ENCODE results near the gene SPTAN1.

The SPTAN1 gene

GRCh38 chr9:128624566-128624965 is 72.2 kb downstream of the SPTAN1 start:
- Histone ChIP-seq H3K9me3 (ENCODE audit: control insufficient read depth, low read length) (no peaks in the 10 kb centered on the region), H3K4me3 (ENCODE audit: extremely low read depth, insufficient read depth, low read length, poor library complexity, severe bottlenecking) (no peak overlapping the region), H3K36me3 (ENCODE audit: control insufficient read depth, insufficient read depth, low read length) (peaks cover 94% of the 10 kb centered on the region), H3K27ac (ENCODE audit: low read depth, low read length, severe bottlenecking) (no peak overlapping the region), H3K4me1 (ENCODE audit: control insufficient read depth, insufficient read depth, low read length, poor library complexity, severe bottlenecking) (no peaks in the 10 kb centered on the region)
- 94 to 96% methylated on average over 10 of the region's 10 CpGs for WGBS, 2 experiments (ENCODE audit: insufficient coverage in 2 of 2)

GRCh38 chr9:128625391-128626146 is 73.2 kb downstream of the SPTAN1 start:
- H3K27ac ChIP-seq (ENCODE audit: low read depth, low read length, severe bottlenecking): no peak overlapping the region
- no peaks in the 10 kb centered on the region for H3K9me3 ChIP-seq (ENCODE audit: control insufficient read depth, low read length)
- H3K4me1 ChIP-seq (ENCODE audit: control insufficient read depth, insufficient read depth, low read length, poor library complexity, severe bottlenecking): no peaks in the 10 kb centered on the region
- H3K36me3 ChIP-seq (ENCODE audit: control insufficient read depth, insufficient read depth, low read length): peaks cover 94% of the 10 kb centered on the region
- H3K4me3 ChIP-seq (ENCODE audit: extremely low read depth, insufficient read depth, low read length, poor library complexity, severe bottlenecking): no peak overlapping the region
- 92 to 94% methylated on average over 18 to 20 of the region's 20 CpGs for WGBS, 2 experiments (ENCODE audit: insufficient coverage in 2 of 2)

DNA sequence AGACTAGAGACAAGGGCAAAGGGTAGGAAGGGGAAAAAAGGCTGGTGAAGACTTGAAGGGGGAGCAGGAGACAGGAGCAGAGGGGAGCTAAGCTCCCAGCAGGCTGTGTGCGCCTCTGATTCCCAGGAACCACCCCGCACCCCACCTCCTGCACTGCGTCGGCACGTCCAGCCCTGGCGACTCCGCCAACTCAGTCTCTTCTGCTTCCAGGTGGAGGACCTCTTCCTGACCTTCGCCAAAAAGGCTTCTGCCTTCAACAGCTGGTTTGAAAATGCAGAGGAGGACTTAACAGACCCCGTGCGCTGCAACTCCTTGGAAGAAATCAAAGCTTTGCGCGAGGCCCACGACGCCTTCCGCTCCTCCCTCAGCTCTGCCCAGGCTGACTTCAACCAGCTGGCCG is 73.8 kb downstream of the SPTAN1 start:
- H3K9me3 ChIP-seq (ENCODE audit: control insufficient read depth, low read length): no peaks in the 10 kb centered on the region
- no peaks in the 10 kb centered on the region for H3K4me1 ChIP-seq (ENCODE audit: control insufficient read depth, insufficient read depth, low read length, poor library complexity, severe bottlenecking)
- H3K4me3 ChIP-seq (ENCODE audit: extremely low read depth, insufficient read depth, low read length, poor library complexity, severe bottlenecking): no peak overlapping the region
- 90% methylated on average over 15 to 16 of the region's 16 CpGs for WGBS, 2 experiments (ENCODE audit: insufficient coverage in 2 of 2)
- H3K27ac ChIP-seq (ENCODE audit: low read depth, low read length, severe bottlenecking): no peak overlapping the region
- H3K36me3 ChIP-seq (ENCODE audit: control insufficient read depth, insufficient read depth, low read length): peaks cover 94% of the 10 kb centered on the region

- WGBS, 2 experiments (ENCODE audit: insufficient coverage in 2 of 2): 94 to 95% methylated on average over 14 to 15 of the region's 15 CpGs
- no peak overlapping the region for H3K4me3 ChIP-seq (ENCODE audit: extremely low read depth, insufficient read depth, low read length, poor library complexity, severe bottlenecking)
- peaks cover 94% of the 10 kb centered on the region for H3K36me3 ChIP-seq (ENCODE audit: control insufficient read depth, insufficient read depth, low read length)
Observed at GRCh38 chr9:128627127-128627715, 74.8 kb downstream of the SPTAN1 start.

GRCh38 chr9:128627906-128628305 is 75.5 kb downstream of the SPTAN1 start:
- H3K27ac ChIP-seq (ENCODE audit: low read depth, low read length, severe bottlenecking): peak overlapping the region; percentile 23
- H3K36me3 ChIP-seq (ENCODE audit: control insufficient read depth, insufficient read depth, low read length): peaks cover 94% of the 10 kb centered on the region
- no peak overlapping the region for H3K4me3 ChIP-seq (ENCODE audit: extremely low read depth, insufficient read depth, low read length, poor library complexity, severe bottlenecking)
- H3K9me3 ChIP-seq (ENCODE audit: control insufficient read depth, low read length): no peaks in the 10 kb centered on the region
- no peaks in the 10 kb centered on the region for H3K4me1 ChIP-seq (ENCODE audit: control insufficient read depth, insufficient read depth, low read length, poor library complexity, severe bottlenecking)
- WGBS, 2 experiments (ENCODE audit: insufficient coverage in 2 of 2): 84 to 96% methylated on average over 6 to 11 of the region's 13 CpGs

More at GRCh38 chr9:128627127-128627715, 74.8 kb downstream of the SPTAN1 start:
- H3K4me1 ChIP-seq (ENCODE audit: control insufficient read depth, insufficient read depth, low read length, poor library complexity, severe bottlenecking): no peaks in the 10 kb centered on the region
- H3K27ac ChIP-seq (ENCODE audit: low read depth, low read length, severe bottlenecking): no peak overlapping the region
- H3K9me3 ChIP-seq (ENCODE audit: control insufficient read depth, low read length): no peaks in the 10 kb centered on the region

DNA sequence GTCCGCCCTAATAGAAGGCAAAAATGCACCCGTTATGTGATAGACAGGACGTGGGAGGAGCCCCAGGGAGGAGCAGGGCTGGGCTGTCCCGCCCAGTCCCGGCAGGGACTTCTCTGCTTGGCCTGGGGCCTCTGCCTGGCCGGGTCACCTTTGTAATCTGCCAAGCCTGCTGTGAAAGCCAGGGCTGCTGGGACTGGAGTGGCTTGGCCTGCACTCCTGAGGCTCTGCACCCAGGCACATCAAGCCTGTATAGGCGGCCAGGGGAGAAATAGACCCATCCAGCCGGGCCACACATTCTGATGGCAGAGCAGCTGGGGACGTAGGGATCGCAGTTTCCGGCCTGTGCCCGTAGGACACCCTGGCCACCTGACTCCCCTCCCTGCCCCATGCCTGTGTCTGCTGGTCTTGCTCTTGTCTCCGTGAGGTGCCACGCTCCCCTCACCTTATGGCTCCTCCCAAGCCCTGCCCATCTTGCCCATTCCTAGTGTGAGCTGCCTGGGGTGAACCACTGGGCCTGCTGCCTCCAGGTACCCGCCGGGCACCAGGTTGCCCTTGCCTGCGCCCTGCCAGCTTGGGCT is 76.2 kb downstream of the SPTAN1 start:
- Histone ChIP-seq H3K36me3 (ENCODE audit: control insufficient read depth, insufficient read depth, low read length) (peaks cover 92% of the 10 kb centered on the region), H3K9me3 (ENCODE audit: control insufficient read depth, low read length) (no peaks in the 10 kb centered on the region), H3K27ac (ENCODE audit: low read depth, low read length, severe bottlenecking) (peak overlapping the region; percentile 23), H3K4me3 (ENCODE audit: extremely low read depth, insufficient read depth, low read length, poor library complexity, severe bottlenecking) (no peak overlapping the region), H3K4me1 (ENCODE audit: control insufficient read depth, insufficient read depth, low read length, poor library complexity, severe bottlenecking) (no peaks in the 10 kb centered on the region)
- 75 to 85% methylated on average over 15 to 17 of the region's 17 CpGs for WGBS, 2 experiments (ENCODE audit: insufficient coverage in 2 of 2)

- no peak overlapping the region for H3K27ac ChIP-seq (ENCODE audit: low read depth, low read length, severe bottlenecking)
- H3K4me3 ChIP-seq (ENCODE audit: extremely low read depth, insufficient read depth, low read length, poor library complexity, severe bottlenecking): no peak overlapping the region
- H3K36me3 ChIP-seq (ENCODE audit: control insufficient read depth, insufficient read depth, low read length): peaks cover 92% of the 10 kb centered on the region
- H3K9me3 ChIP-seq (ENCODE audit: control insufficient read depth, low read length): no peaks in the 10 kb centered on the region
- WGBS, 2 experiments (ENCODE audit: insufficient coverage in 2 of 2): 97 to 100% methylated on average over 4 to 8 of the region's 10 CpGs
- H3K4me1 ChIP-seq (ENCODE audit: control insufficient read depth, insufficient read depth, low read length, poor library complexity, severe bottlenecking): no peaks in the 10 kb centered on the region
Observed at GRCh38 chr9:128629136-128629535, 76.7 kb downstream of the SPTAN1 start.

GRCh38 chr9:128629852-128630545 is 77.6 kb downstream of the SPTAN1 start:
- Histone ChIP-seq H3K9me3 (ENCODE audit: control insufficient read depth, low read length) (no peaks in the 10 kb centered on the region), H3K4me1 (ENCODE audit: control insufficient read depth, insufficient read depth, low read length, poor library complexity, severe bottlenecking) (peaks cover 4% of the 10 kb centered on the region), H3K27ac (ENCODE audit: low read depth, low read length, severe bottlenecking) (peak overlapping the region; percentile 10), H3K4me3 (ENCODE audit: extremely low read depth, insufficient read depth, low read length, poor library complexity, severe bottlenecking) (no peak overlapping the region), H3K36me3 (ENCODE audit: control insufficient read depth, insufficient read depth, low read length) (peaks cover 92% of the 10 kb centered on the region)
- WGBS, 2 experiments (ENCODE audit: insufficient coverage in 2 of 2): 77 to 88% methylated on average over 8 to 9 of the region's 9 CpGs

DNA sequence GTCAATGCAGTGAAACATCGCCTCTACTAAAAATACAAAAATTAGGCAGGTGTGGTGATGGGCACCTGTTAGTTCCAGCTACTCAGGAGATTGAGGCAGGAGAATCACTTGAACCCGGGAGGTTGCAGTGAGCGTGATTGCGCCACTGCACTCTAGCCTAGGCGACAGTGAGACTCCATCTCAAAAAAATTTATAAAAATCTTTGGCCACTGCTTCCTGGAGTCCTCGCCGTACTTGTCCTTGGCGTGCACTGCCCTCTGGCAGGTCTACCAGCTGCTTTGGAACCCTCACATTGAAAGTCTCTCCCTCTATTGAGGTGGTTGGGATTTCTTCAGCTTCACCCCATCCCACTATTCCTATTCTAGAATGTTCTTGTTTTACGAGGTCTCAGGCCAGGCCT is 79.2 kb downstream of the SPTAN1 start:
- 93 to 95% methylated on average over 7 to 8 of the region's 9 CpGs for WGBS, 2 experiments (ENCODE audit: insufficient coverage in 2 of 2)

GRCh38 chr9:128632066-128632465 is 79.7 kb downstream of the SPTAN1 start:
- peaks cover 76% of the 10 kb centered on the region for H3K36me3 ChIP-seq (ENCODE audit: control insufficient read depth, insufficient read depth, low read length)
- no peak overlapping the region for H3K27ac ChIP-seq (ENCODE audit: low read depth, low read length, severe bottlenecking)
- 96 to 97% methylated on average over 10 of the region's 10 CpGs for WGBS, 2 experiments (ENCODE audit: insufficient coverage in 2 of 2)
- H3K9me3 ChIP-seq (ENCODE audit: control insufficient read depth, low read length): no peaks in the 10 kb centered on the region
- H3K4me1 ChIP-seq (ENCODE audit: control insufficient read depth, insufficient read depth, low read length, poor library complexity, severe bottlenecking): peaks cover 20% of the 10 kb centered on the region
- H3K4me3 ChIP-seq (ENCODE audit: extremely low read depth, insufficient read depth, low read length, poor library complexity, severe bottlenecking): no peak overlapping the region

More for the DNA sequence above, 79.2 kb downstream of the SPTAN1 start:
- Histone ChIP-seq H3K27ac (ENCODE audit: low read depth, low read length, severe bottlenecking) (no peak overlapping the region), H3K36me3 (ENCODE audit: control insufficient read depth, insufficient read depth, low read length) (peaks cover 77% of the 10 kb centered on the region), H3K9me3 (ENCODE audit: control insufficient read depth, low read length) (no peaks in the 10 kb centered on the region), H3K4me1 (ENCODE audit: control insufficient read depth, insufficient read depth, low read length, poor library complexity, severe bottlenecking) (peaks cover 19% of the 10 kb centered on the region), H3K4me3 (ENCODE audit: extremely low read depth, insufficient read depth, low read length, poor library complexity, severe bottlenecking) (no peak overlapping the region)

Data from mesodermal cell (in vitro differentiated cells).